Fibroblast of lung (primary cell): ENCODE data around the gene CRACR2B. TPM values are rescaled to one million over a fixed set of nuclear protein-coding genes. Genes with fewer than 3 reads are reported as not detected.

Source experiments
- DNase-seq, 2 donors: peaks; one replicate each; pipeline versions ENCODE4 v3.0.0 to v3.0.0-alpha.2; 2010; ENCODE audit warnings: low read depth in 2 of 2
- H2AFZ ChIP-seq: 2 replicates; pipeline ENCODE4 v1.5.1; 2012; ENCODE audit warnings: low read length, control low read depth, inconsistent platforms
- H3K27ac ChIP-seq: 2 replicates; pipeline ENCODE4 v1.5.1; 2011; ENCODE audit warnings: low read length, control low read depth; ENCODE audit not compliant: insufficient read depth
- H3K27me3 ChIP-seq: 2 replicates; pipeline ENCODE4 v1.5.1; 2011; ENCODE audit warnings: mild to moderate bottlenecking, low read length; ENCODE audit not compliant: control insufficient read depth, insufficient read depth
- H3K36me3 ChIP-seq: 2 replicates; pipeline ENCODE4 v1.5.1; 2011; ENCODE audit warnings: low read length; ENCODE audit not compliant: control insufficient read depth, insufficient read depth
- H3K4me1 ChIP-seq: 2 replicates; pipeline ENCODE4 v1.5.1; 2011; ENCODE audit warnings: low read length; ENCODE audit not compliant: control insufficient read depth, insufficient read depth; ENCODE audit errors: extremely low read depth
- H3K4me2 ChIP-seq: 2 replicates; pipeline ENCODE4 v1.5.1; 2011; ENCODE audit warnings: low read length, control low read depth; ENCODE audit not compliant: insufficient read depth; ENCODE audit errors: extremely low read depth
- H3K4me3 ChIP-seq, 4 experiments: fragments of 200-600 bp in 1 of 4; sonication (generic) in 1 of 4; replicated peaks in 1 of 4; 2 replicates each; pipeline ENCODE4 v1.5.1; 2011 to 2016; ENCODE audit warnings: low read length in 4 of 4, low read depth in 3 of 4, mild to moderate bottlenecking in 3 of 4, control low read depth in 2 of 4, inconsistent platforms in 1 of 4, mixed read lengths in 1 of 4; ENCODE audit not compliant: insufficient read depth in 1 of 4; ENCODE audit errors: control extremely low read depth in 1 of 4
- H3K79me2 ChIP-seq: 2 replicates; pipeline ENCODE4 v1.5.1; 2012; ENCODE audit warnings: mild to moderate bottlenecking, low read length, inconsistent platforms; ENCODE audit not compliant: control insufficient read depth, insufficient read depth
- H3K9ac ChIP-seq: 2 replicates; pipeline ENCODE4 v1.5.1; 2011; ENCODE audit warnings: mild to moderate bottlenecking, low read length, control low read depth; ENCODE audit not compliant: insufficient read depth
- H3K9me3 ChIP-seq: 2 replicates; pipeline ENCODE4 v1.5.1; 2012; ENCODE audit warnings: low read depth, low read length; ENCODE audit not compliant: control insufficient read depth, insufficient read depth
- H4K20me1 ChIP-seq: 2 replicates; pipeline ENCODE4 v1.5.1; 2011; ENCODE audit warnings: low read length; ENCODE audit not compliant: control insufficient read depth, insufficient read depth; ENCODE audit errors: extremely low read depth
- EZH2 ChIP-seq: IDR thresholded peaks from 2 replicates; pipeline ENCODE4 v1.5.1; 2012; ENCODE audit warnings: low read length, control low read depth, mild to moderate bottlenecking; ENCODE audit errors: missing control alignments
- polyA plus RNA-seq, 2 donors: library from polyadenylated mRNA; depleted of rRNA in 1 of 2; stranded (reverse) in 1 of 2; unstranded in 1 of 2; fragments of >200 nt; gene quantifications; 2 replicates each; pipeline ENCODE4 v1.2.1, GENCODE V29; 2011 to 2012; ENCODE audit warnings: missing spikeins in 1 of 2
- total RNA-seq: library from RNA; depleted of rRNA; stranded (reverse); fragments of >200 nt; gene quantifications from 2 replicates; pipeline ENCODE4 v1.2.1, GENCODE V29; 2014
- TF ChIP-seq, protein P1 (sequence below), 2 donors: IDR thresholded peaks in 1 of 2; conservative IDR thresholded peaks in 1 of 2; 1 replicate in 1 of 2; 2 replicates in 1 of 2; pipeline ENCODE4 v1.5.1; 2011 to 2012; ENCODE audit warnings: low read length in 2 of 2, control low read depth in 1 of 2, inconsistent platforms in 1 of 2, low read depth in 1 of 2, mild to moderate bottlenecking in 1 of 2

Gene CRACR2B
- total and polyA plus RNA-seq, 2 donors (not counting 1 experiment from before 2014, with no cell fraction given), result 0.11 to 0.66 TPM

DNA sequence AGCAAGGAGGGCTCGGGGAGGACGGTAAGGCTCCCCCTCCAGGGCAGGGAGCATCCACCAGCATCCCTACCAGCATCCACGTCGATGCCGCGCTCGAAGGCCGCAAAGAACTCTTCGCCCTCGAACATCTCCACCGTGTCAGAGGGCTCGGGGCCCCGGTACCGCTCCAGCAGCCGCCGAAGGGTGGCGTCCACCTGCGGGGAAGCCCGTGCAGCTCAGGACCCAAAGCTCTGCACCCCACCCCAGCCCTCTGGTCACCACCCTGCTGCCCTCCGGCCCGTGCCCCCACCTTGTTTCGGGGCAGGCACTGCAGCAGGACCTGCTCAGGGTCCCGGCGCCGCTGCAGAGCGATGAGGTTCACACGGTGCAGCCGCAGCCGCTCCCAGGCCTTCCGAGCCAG lies 27.2 kb upstream of the CRACR2B start:
- Histone ChIP-seq H4K20me1 (no peaks in the 10 kb centered on the region), H2AFZ (no peak overlapping the region), H3K4me3 (no peak overlapping the region), H3K4me1 (peaks cover 17% of the 10 kb centered on the region), H3K9ac (no peak overlapping the region), H3K4me2 (no peak overlapping the region), H3K36me3 (peaks cover 20% of the 10 kb centered on the region), H3K79me2 (peaks cover 7% of the 10 kb centered on the region), H3K9me3 (no peaks in the 10 kb centered on the region), H3K27me3 (no peaks in the 10 kb centered on the region), H3K27ac (no peak overlapping the region)
- TF ChIP-seq EZH2, result no peak
- TF ChIP-seq, protein P1, sequence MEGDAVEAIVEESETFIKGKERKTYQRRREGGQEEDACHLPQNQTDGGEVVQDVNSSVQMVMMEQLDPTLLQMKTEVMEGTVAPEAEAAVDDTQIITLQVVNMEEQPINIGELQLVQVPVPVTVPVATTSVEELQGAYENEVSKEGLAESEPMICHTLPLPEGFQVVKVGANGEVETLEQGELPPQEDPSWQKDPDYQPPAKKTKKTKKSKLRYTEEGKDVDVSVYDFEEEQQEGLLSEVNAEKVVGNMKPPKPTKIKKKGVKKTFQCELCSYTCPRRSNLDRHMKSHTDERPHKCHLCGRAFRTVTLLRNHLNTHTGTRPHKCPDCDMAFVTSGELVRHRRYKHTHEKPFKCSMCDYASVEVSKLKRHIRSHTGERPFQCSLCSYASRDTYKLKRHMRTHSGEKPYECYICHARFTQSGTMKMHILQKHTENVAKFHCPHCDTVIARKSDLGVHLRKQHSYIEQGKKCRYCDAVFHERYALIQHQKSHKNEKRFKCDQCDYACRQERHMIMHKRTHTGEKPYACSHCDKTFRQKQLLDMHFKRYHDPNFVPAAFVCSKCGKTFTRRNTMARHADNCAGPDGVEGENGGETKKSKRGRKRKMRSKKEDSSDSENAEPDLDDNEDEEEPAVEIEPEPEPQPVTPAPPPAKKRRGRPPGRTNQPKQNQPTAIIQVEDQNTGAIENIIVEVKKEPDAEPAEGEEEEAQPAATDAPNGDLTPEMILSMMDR (conservative IDR thresholded peaks at IDR 0.05 in 1 of 2, IDR thresholded peaks at IDR 0.05 in 1 of 2; ENCODE audit: low read depth in 1 of 2, low read length in 2 of 2), result no peak
- DNase-seq, result no peak

DNA sequence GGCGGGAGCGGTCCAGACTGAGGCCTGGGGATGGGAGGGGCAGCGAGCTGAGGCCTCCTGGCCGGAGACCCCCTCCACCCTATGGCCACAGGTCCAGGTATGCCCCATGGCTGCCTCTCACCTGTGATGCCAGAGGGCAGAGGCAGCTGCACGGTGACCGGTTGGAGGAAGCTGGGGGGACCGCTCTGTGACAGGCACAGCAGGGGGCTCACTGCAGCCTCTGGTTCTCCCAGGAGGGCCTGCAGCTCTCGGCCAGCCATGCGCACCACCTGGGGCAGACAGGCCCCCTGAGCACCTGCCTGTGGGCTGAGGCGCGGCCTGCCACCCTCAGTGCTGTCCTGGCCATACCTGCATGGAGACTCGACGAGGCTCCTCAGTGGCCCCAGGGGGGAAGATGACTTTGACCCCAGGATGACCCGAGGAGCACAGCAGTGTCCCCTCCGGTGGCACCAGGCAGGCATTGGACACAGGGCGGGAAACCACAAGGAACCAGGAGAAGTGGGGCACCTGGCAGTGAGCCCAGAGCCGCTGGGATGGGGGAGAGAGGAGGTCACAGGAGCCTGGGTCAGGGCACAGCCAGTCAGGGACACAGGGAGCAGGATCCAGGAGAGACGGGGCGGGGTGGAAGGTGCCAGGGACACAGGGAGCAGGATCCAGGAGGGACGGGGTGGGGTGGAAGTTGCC lies 26.5 kb upstream of the CRACR2B start:
- no peak for DNase-seq
- no peak overlapping the region for H3K4me2 ChIP-seq
- no peak for TF ChIP-seq EZH2
- TF ChIP-seq, protein P1 (conservative IDR thresholded peaks at IDR 0.05 in 1 of 2, IDR thresholded peaks at IDR 0.05 in 1 of 2; ENCODE audit: low read depth in 1 of 2, low read length in 2 of 2), result no peak
- no peak overlapping the region for H3K4me3 ChIP-seq
- peaks cover 3% of the 10 kb centered on the region for H3K79me2 ChIP-seq
- no peaks in the 10 kb centered on the region for H3K27me3 ChIP-seq
- no peaks in the 10 kb centered on the region for H3K9me3 ChIP-seq
- H3K27ac ChIP-seq, result no peak overlapping the region
- H4K20me1 ChIP-seq, result no peaks in the 10 kb centered on the region
- peaks cover 20% of the 10 kb centered on the region for H3K36me3 ChIP-seq
- H3K4me1 ChIP-seq, result peaks cover 17% of the 10 kb centered on the region
- H3K9ac ChIP-seq, result no peak overlapping the region
- no peak overlapping the region for H2AFZ ChIP-seq

DNA sequence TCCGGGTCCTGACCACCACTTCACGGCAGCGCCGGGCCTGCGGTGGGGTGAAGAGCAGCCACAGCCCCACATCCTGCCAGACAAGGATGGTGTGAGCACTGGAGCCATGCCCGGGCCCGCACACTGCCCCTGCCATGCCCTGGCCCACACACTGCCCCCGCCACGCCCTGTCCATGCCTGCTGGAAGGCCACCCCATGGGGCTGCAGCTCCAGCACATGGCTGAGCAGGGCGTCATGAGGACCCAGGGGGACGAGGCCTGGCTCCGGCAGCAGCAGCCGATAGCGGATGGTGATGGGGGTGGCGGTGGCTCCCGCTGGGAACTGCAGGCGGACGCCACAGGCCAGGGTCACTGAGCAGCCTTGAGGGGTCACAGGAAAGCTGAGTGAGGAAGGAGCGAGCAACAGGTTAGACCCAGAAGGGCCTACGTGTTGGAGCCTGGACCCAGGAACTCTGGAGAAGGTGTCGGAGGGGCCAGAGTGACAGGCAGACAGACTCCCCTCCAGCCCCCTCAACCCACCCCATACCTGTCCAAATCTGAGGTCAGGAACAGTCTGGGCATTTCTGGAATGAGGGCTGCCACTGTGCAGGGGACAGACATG lies 25.6 kb upstream of the CRACR2B start:
- DNase-seq, result no peak
- Histone ChIP-seq H2AFZ (no peak overlapping the region), H3K9me3 (no peaks in the 10 kb centered on the region), H3K36me3 (peaks cover 20% of the 10 kb centered on the region), H3K27me3 (no peaks in the 10 kb centered on the region), H3K27ac (no peak overlapping the region), H3K79me2 (no peaks in the 10 kb centered on the region), H3K4me2 (no peak overlapping the region), H3K4me3 (no peak overlapping the region), H4K20me1 (no peaks in the 10 kb centered on the region), H3K4me1 (peaks cover 10% of the 10 kb centered on the region), H3K9ac (no peak overlapping the region)
- TF ChIP-seq, protein P1 (conservative IDR thresholded peaks at IDR 0.05 in 1 of 2, IDR thresholded peaks at IDR 0.05 in 1 of 2; ENCODE audit: low read depth in 1 of 2, low read length in 2 of 2), result no peak
- TF ChIP-seq EZH2, result no peak
